ENCODE measurements around the gene PRICKLE3.

DNA sequence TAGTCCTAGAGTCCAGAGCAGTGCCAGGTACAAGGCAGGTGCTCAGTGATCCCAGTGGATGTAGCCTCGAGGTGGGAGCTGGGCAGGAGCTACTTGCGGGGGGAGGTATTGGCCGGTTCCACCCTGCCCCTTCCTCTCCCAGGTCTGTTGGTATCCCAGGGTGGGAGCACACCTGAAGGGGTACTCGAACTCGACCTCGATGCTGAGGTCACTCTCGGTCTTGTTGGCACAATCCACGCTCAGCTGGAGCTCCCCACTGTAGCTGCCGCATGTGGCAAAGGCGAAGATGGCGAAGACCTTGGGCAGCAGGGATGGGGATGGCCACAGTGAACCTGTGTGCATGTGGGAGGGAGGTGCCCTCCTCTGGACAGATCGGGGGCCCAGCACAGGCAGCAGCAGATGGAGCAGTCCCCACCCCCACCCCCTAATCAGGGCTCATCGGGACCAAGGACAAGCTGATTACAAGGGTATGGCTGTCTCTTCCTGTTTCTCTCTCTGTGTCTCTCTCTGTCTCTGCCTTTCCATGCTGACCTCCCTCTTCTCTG is 11.4 kb upstream of the PRICKLE3 start:
- TF ChIP-seq, protein P1, sequence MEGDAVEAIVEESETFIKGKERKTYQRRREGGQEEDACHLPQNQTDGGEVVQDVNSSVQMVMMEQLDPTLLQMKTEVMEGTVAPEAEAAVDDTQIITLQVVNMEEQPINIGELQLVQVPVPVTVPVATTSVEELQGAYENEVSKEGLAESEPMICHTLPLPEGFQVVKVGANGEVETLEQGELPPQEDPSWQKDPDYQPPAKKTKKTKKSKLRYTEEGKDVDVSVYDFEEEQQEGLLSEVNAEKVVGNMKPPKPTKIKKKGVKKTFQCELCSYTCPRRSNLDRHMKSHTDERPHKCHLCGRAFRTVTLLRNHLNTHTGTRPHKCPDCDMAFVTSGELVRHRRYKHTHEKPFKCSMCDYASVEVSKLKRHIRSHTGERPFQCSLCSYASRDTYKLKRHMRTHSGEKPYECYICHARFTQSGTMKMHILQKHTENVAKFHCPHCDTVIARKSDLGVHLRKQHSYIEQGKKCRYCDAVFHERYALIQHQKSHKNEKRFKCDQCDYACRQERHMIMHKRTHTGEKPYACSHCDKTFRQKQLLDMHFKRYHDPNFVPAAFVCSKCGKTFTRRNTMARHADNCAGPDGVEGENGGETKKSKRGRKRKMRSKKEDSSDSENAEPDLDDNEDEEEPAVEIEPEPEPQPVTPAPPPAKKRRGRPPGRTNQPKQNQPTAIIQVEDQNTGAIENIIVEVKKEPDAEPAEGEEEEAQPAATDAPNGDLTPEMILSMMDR (IDR thresholded peaks at IDR 0.05): no peak
- no peak for TF ChIP-seq POLR2A (IDR thresholded peaks at IDR 0.05)

All from adrenal gland (tissue), 5 donors.